ENCODE measurements around the gene ZMIZ1.
A peak's percentile ranks its signal among the peaks of the same experiment; 100 is the strongest.

ZMIZ1 gene

GRCh38 chr10:79308016-79308415 lies 239.2 kb downstream of the ZMIZ1 start:
- no peak for DNase-seq (ENCODE audit: low read depth)

- no peak for DNase-seq (ENCODE audit: low read depth)
Observed at GRCh38 chr10:79308969-79309665, 240.4 kb downstream of the ZMIZ1 start.

- DNase-seq (ENCODE audit: low read depth) = no peak
Observed at GRCh38 chr10:79310200-79310865, 241.6 kb downstream of the ZMIZ1 start.

GRCh38 chr10:79310911-79311573 lies 242.3 kb downstream of the ZMIZ1 start:
- DNase-seq (ENCODE audit: low read depth) = no peak

GRCh38 chr10:79311581-79312407 lies 243.0 kb downstream of the ZMIZ1 start:
- DNase-seq (ENCODE audit: low read depth) = no peak

GRCh38 chr10:79312601-79313187 lies 243.9 kb downstream of the ZMIZ1 start:
- no peak for DNase-seq (ENCODE audit: low read depth)

GRCh38 chr10:79313320-79313719 lies 244.6 kb downstream of the ZMIZ1 start:
- no peak for DNase-seq (ENCODE audit: low read depth)

GRCh38 chr10:79313911-79314439 lies 245.2 kb downstream of the ZMIZ1 start:
- DNase-seq (ENCODE audit: low read depth) = no peak

GRCh38 chr10:79314761-79315601 lies 246.2 kb downstream of the ZMIZ1 start:
- no peak for DNase-seq (ENCODE audit: low read depth)

GRCh38 chr10:79315602-79315920 lies 246.8 kb downstream of the ZMIZ1 start:
- DNase-seq (ENCODE audit: low read depth) = no peak

GRCh38 chr10:79316671-79317431 lies 248.1 kb downstream of the ZMIZ1 start:
- DNase-seq (ENCODE audit: low read depth) = no peak

GRCh38 chr10:79318369-79318768 lies 249.6 kb downstream of the ZMIZ1 start:
- no peak for DNase-seq (ENCODE audit: low read depth)

- no peak for DNase-seq (ENCODE audit: low read depth)
Observed at GRCh38 chr10:79319115-79319771, 250.5 kb downstream of the ZMIZ1 start.

- DNase-seq (ENCODE audit: low read depth) = no peak
Observed at GRCh38 chr10:79320316-79320715, 251.6 kb downstream of the ZMIZ1 start.

- DNase-seq (ENCODE audit: low read depth) = no peak
Observed at GRCh38 chr10:79320820-79321493, 252.2 kb downstream of the ZMIZ1 start.

GRCh38 chr10:79321494-79321882 lies 252.7 kb downstream of the ZMIZ1 start:
- DNase-seq (ENCODE audit: low read depth) = no peak

- DNase-seq (ENCODE audit: low read depth) = no peak
Observed at GRCh38 chr10:79321951-79322350, 253.2 kb downstream of the ZMIZ1 start.

- peak; percentile 67 for DNase-seq (ENCODE audit: low read depth)
Observed at GRCh38 chr10:79322616-79323543, 254.1 kb downstream of the ZMIZ1 start.
